PC-3 (cell line): ENCODE results near the gene IRF2.

Experiments used
- CTCF ChIP-seq: fragments of 300-600 bp; sonication (generic); conservative IDR thresholded peaks from 2 replicates; pipeline ENCODE4 v1.5.1; 2017; ENCODE audit warnings: antibody characterized with exemption, low read depth, mild to moderate bottlenecking, low read length
- EZH2 ChIP-seq: fragments of 300-600 bp; sonication (generic); IDR thresholded peaks from one replicate; pipeline ENCODE4 v1.6.1; 2017; ENCODE audit warnings: antibody characterized with exemption, mild to moderate bottlenecking, low read length; ENCODE audit not compliant: unreplicated experiment

GRCh38 chr4:184506527-184507121 is 32.3 kb upstream of the IRF2 start:
- TF ChIP-seq CTCF (no peak), EZH2 (no peak)
